IgD-negative memory B cell (primary cell): ENCODE measurements around the gene OR5K4. TPM values are rescaled to one million over a fixed set of nuclear protein-coding genes. Genes with fewer than 3 reads are reported as not detected.
"Not testable (repeated sequence)": the region's sequence is repeated elsewhere in the genome, so short reads cannot be mapped to it uniquely, and the experiment has no call there.

Experiments
- H3K27ac Mint-ChIP-seq, 3 donors: one replicate each; pipeline ENCODE4 v1.8.0; 2020 to 2022; ENCODE audit warnings: mild to moderate bottlenecking in 3 of 3, mixed read lengths in 3 of 3, moderate library complexity in 1 of 3
- H3K27me3 Mint-ChIP-seq: one replicate; pipeline ENCODE4 v1.8.0; 2021; ENCODE audit warnings: mixed read lengths
- H3K36me3 Mint-ChIP-seq: one replicate; pipeline ENCODE4 v1.8.0; 2020; ENCODE audit warnings: mild to moderate bottlenecking, mixed read lengths
- H3K4me1 Mint-ChIP-seq, 3 donors: one replicate each; pipeline ENCODE4 v1.8.0; 2020 to 2022; ENCODE audit warnings: mixed read lengths in 3 of 3, mild to moderate bottlenecking in 1 of 3
- H3K4me3 Mint-ChIP-seq, 4 donors: one replicate each; pipeline ENCODE4 v1.8.0; 2020 to 2022; ENCODE audit warnings: mild to moderate bottlenecking in 4 of 4, mixed read lengths in 4 of 4, moderate library complexity in 3 of 4
- H3K9me3 Mint-ChIP-seq, 3 donors: one replicate each; pipeline ENCODE4 v1.8.0; 2020 to 2021; ENCODE audit warnings: mixed read lengths in 3 of 3, mild to moderate bottlenecking in 1 of 3
- polyA plus RNA-seq: library from polyadenylated mRNA; unstranded; fragments of 300-500 nt; fragmentation: Illumina TruSeq; gene quantifications from one replicate; pipeline ENCODE4 v1.2.3, GENCODE V29; 2021

OR5K4 gene
- polyA plus RNA-seq, 1 donor from 2014 or later = not detected

DNA sequence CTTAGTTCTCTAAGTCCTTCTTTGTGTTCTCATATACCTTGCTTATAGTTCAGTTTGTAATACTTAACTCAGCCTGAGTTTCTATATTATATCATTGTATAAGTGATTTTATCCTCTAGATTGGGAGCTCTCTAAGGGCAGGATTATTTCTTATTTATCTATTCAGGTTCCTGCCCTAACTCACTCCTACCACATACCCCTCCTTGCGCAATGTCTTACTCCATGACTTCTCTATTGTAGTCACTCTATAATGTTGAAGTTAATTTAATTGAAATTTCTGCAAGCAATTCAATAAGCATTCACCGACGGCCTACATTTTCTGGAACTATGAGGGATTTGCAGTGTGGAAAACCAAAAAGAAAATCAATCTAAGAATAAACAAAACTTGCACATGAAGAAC is 3.6 kb upstream of the OR5K4 start:
- no peak overlapping the region for H3K27ac Mint-ChIP-seq
- H3K4me1 Mint-ChIP-seq = no peaks in the 10 kb centered on the region
- no peak overlapping the region for H3K4me3 Mint-ChIP-seq
- H3K27me3 Mint-ChIP-seq = peaks cover 6% of the 10 kb centered on the region
- H3K36me3 Mint-ChIP-seq = no peaks in the 10 kb centered on the region
- no peaks in the 10 kb centered on the region for H3K9me3 Mint-ChIP-seq

DNA sequence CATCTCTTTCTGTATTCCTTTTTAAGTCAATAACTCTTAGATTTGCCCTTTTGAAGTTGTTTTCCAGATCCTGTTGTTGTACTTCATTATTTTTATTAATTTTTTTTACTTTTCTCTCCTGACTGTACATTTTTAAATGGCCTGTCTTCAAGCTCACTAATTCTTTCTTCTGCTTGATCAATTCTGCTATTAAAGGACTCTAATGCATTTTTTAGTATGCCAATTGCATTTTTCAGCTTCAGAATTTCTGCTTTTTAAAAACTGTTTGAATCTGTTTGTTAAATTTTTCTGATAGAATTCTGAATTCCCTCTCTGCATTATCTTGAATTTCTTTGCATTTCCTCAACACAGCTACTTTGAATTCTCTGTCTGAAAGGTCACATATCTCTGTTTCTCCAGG is 5.6 kb downstream of the OR5K4 start:
- no peak overlapping the region for H3K27ac Mint-ChIP-seq
- H3K9me3 Mint-ChIP-seq = peaks cover 1 to 17% (median 11%) of the 10 kb centered on the region in 3 donors
- peaks cover 0 to 1% (median 0%) of the 10 kb centered on the region in 3 donors for H3K4me1 Mint-ChIP-seq
- H3K36me3 Mint-ChIP-seq = no peaks in the 10 kb centered on the region
- no peak overlapping the region for H3K4me3 Mint-ChIP-seq
- H3K27me3 Mint-ChIP-seq = peaks cover 2% of the 10 kb centered on the region

DNA sequence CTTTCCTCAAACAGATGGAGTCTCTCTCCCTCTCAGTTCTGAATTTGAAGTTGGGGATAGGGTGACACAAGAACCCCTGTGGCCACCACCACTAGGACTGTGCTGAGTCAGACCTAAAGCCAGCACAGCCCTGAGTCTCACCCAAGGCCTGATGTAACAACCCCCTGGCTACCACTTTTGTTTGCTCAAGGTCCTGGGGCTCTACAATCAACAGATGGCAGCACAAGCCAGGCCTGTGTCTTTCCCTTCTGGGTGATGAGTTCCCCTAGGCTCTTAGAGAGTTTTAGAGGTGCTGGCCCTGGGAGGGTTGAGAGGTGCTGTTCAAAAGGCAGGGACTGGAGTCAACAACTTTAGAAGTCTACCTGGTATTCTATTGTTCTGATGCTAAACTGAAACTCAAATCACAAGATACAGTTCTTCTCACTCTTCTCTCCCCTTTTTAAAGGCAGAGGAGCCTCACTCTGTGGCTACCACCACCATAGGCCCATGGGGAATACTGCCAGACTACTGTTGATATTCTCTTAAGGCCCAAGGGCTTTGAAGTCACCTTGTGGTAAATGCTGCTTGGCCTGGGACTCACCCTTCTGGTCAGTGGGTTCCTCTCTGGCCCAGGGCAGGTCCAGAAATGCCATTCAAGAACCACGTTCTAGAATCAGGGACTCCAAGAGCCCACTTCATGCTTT is 6.5 kb downstream of the OR5K4 start:
- Mint-ChIP-seq H3K36me3 (peaks cover under 1% of the 10 kb centered on the region), H3K4me3 (peak overlapping the region in 1 of 4 donors; percentile 64), H3K27me3 (peaks cover 2% of the 10 kb centered on the region), H3K9me3 (peaks cover 1 to 17% (median 11%) of the 10 kb centered on the region in 3 donors), H3K27ac (no peak overlapping the region), H3K4me1 (peaks cover 0 to 1% (median 0%) of the 10 kb centered on the region in 3 donors)

GRCh38 chr3:98360681-98361080 is 7.0 kb downstream of the OR5K4 start:
- no peak overlapping the region for H3K4me3 Mint-ChIP-seq
- H3K36me3 Mint-ChIP-seq = peaks cover 1% of the 10 kb centered on the region
- H3K4me1 Mint-ChIP-seq = peaks cover 0 to 3% (median 0%) of the 10 kb centered on the region in 3 donors
- H3K27ac Mint-ChIP-seq = no peak overlapping the region
- H3K9me3 Mint-ChIP-seq = peaks cover 1 to 20% (median 12%) of the 10 kb centered on the region in 3 donors
- H3K27me3 Mint-ChIP-seq = peaks cover 2% of the 10 kb centered on the region

GRCh38 chr3:98361289-98361688 is 7.6 kb downstream of the OR5K4 start:
- Mint-ChIP-seq H3K27me3 (peaks cover 2% of the 10 kb centered on the region), H3K4me1 (peaks cover 0 to 3% (median 0%) of the 10 kb centered on the region in 3 donors), H3K36me3 (peaks cover 1% of the 10 kb centered on the region), H3K4me3 (no peak overlapping the region), H3K9me3 (peaks cover 1 to 21% (median 12%) of the 10 kb centered on the region in 3 donors), H3K27ac (no peak overlapping the region)

DNA sequence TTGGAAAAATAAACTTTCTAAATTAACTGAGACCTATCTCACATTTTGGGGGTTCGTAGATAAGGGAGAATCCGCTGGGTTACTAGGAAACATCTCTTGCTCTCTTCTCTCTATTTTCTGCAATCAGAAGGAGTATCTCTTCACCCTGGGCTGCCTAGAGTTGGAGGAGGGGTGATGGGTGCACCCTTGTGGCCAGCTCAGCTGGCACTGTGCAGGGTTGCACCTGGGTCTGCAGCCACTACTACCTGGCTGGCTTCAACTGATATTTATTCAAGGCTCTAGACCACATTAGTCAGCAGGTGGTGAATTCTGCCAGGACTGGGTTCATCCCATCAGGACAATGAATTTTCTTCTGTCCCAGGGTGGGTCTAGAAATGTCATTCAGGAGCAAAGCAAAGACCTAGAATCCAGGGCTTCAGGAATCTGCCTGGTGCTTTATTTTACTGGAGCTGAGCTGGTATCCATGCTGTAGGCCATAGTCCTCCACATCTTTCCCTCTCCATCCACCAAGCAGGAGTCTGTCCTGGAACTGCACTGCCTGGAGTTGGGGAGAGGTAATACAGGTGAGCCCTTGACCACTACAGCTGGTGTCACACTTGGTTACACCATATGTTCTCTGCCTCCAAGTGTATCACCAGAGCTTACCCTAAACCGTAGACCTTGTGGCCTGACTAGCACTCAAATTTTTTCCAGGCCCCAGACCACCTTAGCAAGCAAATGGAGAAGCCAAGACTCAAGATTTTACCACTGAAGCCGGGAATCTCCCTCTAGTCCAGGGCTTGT is 14.0 kb downstream of the OR5K4 start:
- Mint-ChIP-seq H3K4me1 (peaks cover 0 to 5% (median 0%) of the 10 kb centered on the region in 3 donors), H3K27me3 (no peaks in the 10 kb centered on the region), H3K4me3 (no peak overlapping the region), H3K27ac (no peak overlapping the region), H3K36me3 (peaks cover 1% of the 10 kb centered on the region), H3K9me3 (peaks cover 0 to 3% (median 1%) of the 10 kb centered on the region in 3 donors)

DNA sequence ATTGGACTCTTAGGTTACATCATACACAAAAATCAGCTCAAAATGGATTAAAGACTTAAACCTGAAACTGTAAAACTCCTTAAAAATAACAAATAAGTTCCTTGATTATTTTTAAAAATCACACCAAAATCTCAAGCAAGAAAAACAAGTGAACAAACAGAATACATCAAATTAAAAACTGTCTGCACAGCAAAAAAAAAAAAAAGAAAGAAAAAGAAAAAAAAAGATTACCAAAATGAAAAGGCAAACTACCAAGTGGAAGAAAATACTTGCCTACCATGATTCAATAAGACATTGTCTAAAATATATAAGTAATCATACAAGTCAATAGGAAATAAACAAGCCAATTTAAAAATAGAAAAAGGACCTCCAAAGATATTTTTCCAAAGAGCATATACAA is 17.5 kb downstream of the OR5K4 start:
- H3K27ac Mint-ChIP-seq = no peak overlapping the region
- H3K4me3 Mint-ChIP-seq = no peak overlapping the region
- peaks cover 0 to 3% (median 0%) of the 10 kb centered on the region in 3 donors for H3K4me1 Mint-ChIP-seq
- no peaks in the 10 kb centered on the region for H3K9me3 Mint-ChIP-seq
- H3K27me3 Mint-ChIP-seq = no peaks in the 10 kb centered on the region
- H3K36me3 Mint-ChIP-seq = no peaks in the 10 kb centered on the region

- Mint-ChIP-seq H3K4me1 (peaks cover 0 to 3% (median 0%) of the 10 kb centered on the region in 3 donors), H3K9me3 (no peaks in the 10 kb centered on the region), H3K4me3 (no peak overlapping the region), H3K27ac (no peak overlapping the region), H3K36me3 (no peaks in the 10 kb centered on the region), H3K27me3 (no peaks in the 10 kb centered on the region)
Observed at GRCh38 chr3:98371853-98372252, 18.2 kb downstream of the OR5K4 start.

DNA sequence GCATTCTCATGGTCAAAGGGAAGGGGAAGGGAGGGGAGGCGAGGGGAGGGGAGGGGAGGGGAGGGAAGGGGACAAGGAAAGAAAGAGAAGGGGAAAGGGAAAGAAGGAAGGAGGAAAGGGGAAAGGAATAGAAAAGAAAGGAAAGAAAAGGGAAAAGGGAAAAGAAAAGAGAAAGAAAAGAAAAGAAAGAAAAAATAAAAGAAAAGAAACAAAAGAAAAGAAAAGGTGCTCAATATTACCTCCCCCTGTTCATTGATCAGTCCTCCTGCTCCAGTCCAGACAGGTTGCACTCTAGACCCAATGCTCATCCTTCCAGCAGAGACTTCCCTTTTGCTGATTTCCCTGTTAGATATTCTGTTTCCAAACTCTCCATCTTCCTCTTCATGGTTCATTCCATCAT is 18.8 kb downstream of the OR5K4 start:
- no peaks in the 10 kb centered on the region for H3K9me3 Mint-ChIP-seq
- H3K4me3 Mint-ChIP-seq = no peak overlapping the region
- H3K4me1 Mint-ChIP-seq = peaks cover 0 to 3% (median 0%) of the 10 kb centered on the region in 3 donors
- no peak overlapping the region for H3K27ac Mint-ChIP-seq
- no peaks in the 10 kb centered on the region for H3K36me3 Mint-ChIP-seq
- no peaks in the 10 kb centered on the region for H3K27me3 Mint-ChIP-seq

GRCh38 chr3:98376631-98377030 is 23.0 kb downstream of the OR5K4 start:
- no peak overlapping the region for H3K27ac Mint-ChIP-seq
- H3K4me3 Mint-ChIP-seq = no peak overlapping the region
- no peaks in the 10 kb centered on the region for H3K36me3 Mint-ChIP-seq
- peaks cover 0 to 3% (median 0%) of the 10 kb centered on the region in 3 donors for H3K4me1 Mint-ChIP-seq
- H3K9me3 Mint-ChIP-seq = no peaks in the 10 kb centered on the region
- H3K27me3 Mint-ChIP-seq = no peaks in the 10 kb centered on the region

DNA sequence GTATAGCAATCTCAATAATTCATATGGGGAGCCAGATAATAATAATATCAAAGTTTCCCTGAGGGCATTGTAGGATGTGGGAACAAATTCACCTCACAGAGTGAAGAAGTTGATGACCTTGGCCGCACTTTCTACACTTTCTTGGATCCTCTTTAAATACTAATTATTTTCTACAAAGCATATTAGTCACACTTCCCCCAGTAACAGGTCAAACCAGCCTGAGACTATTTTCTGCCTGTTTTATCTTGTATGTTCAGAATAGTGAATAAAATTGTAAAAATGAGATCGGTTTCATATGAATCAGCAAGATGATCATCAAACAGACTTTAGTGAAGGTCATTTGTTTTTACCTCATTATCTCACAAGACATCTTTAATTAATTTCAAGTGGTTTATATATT is 34.5 kb downstream of the OR5K4 start:
- H3K4me3 Mint-ChIP-seq = no peak overlapping the region

GRCh38 chr3:98390366-98390765 is 36.7 kb downstream of the OR5K4 start, which contains the start of gene OR5K3:
OR5K3 (plus strand) TSS chr3:98390666; CDS start chr3:98390666, 0 bp downstream.
- Mint-ChIP-seq H3K27ac (no peak within 1 kb of the TSS), H3K27me3 (peaks cover 9% of the 10 kb centered on the region), H3K36me3 (no peaks in the 10 kb centered on the region), H3K4me1 (no peaks in the 10 kb centered on the region), H3K9me3 (no peaks in the 10 kb centered on the region), H3K4me3 (no peak within 1 kb of the TSS)

More for the DNA sequence above, 34.5 kb downstream of the OR5K4 start:
- Mint-ChIP-seq H3K36me3 (no peaks in the 10 kb centered on the region), H3K27ac (no peak overlapping the region), H3K9me3 (no peaks in the 10 kb centered on the region), H3K4me1 (no peaks in the 10 kb centered on the region), H3K27me3 (peaks cover 9% of the 10 kb centered on the region)

GRCh38 chr3:98395101-98395500 is 41.4 kb downstream of the OR5K4 start:
- Mint-ChIP-seq H3K27me3 (peaks cover 3% of the 10 kb centered on the region), H3K27ac (no peak overlapping the region), H3K9me3 (peaks cover 4 to 12% (median 6%) of the 10 kb centered on the region in 3 donors), H3K4me1 (no peaks in the 10 kb centered on the region), H3K36me3 (no peaks in the 10 kb centered on the region), H3K4me3 (no peak overlapping the region)

- not testable (repeated sequence) for H3K36me3 Mint-ChIP-seq, H3K4me1 Mint-ChIP-seq, H3K27me3 Mint-ChIP-seq, H3K27ac Mint-ChIP-seq, H3K4me3 Mint-ChIP-seq
- peaks cover 4 to 17% (median 9%) of the 10 kb centered on the region in 3 donors for H3K9me3 Mint-ChIP-seq
Observed at GRCh38 chr3:98396482-98396881, 42.8 kb downstream of the OR5K4 start.

- no peaks in the 10 kb centered on the region for H3K27me3 Mint-ChIP-seq
- no peak overlapping the region for H3K4me3 Mint-ChIP-seq
- no peak overlapping the region for H3K27ac Mint-ChIP-seq
- H3K4me1 Mint-ChIP-seq = no peaks in the 10 kb centered on the region
- H3K36me3 Mint-ChIP-seq = peaks cover 5% of the 10 kb centered on the region
- H3K9me3 Mint-ChIP-seq = peaks cover 4 to 29% (median 9%) of the 10 kb centered on the region in 3 donors
Observed at GRCh38 chr3:98398513-98398912, 44.9 kb downstream of the OR5K4 start.
